Right lung (tissue), 5 donors: Measurements from ENCODE around the gene RBM20. TPM values are rescaled to one million over a fixed set of nuclear protein-coding genes. Genes with fewer than 3 reads are reported as not detected.
"Not testable (repeated sequence)": the region's sequence is repeated elsewhere in the genome, so short reads cannot be mapped to it uniquely, and the experiment has no call there.

Source experiments
- DNase-seq, 2 donors: peaks; one replicate each; pipeline ENCODE4 v3.0.0-alpha.2; 2013
- polyA plus RNA-seq, 5 donors: library from polyadenylated mRNA; unstranded; fragments of 120-200 nt; gene quantifications; one replicate each; pipeline versions ENCODE4 v1.2.1 to v1.2.3, GENCODE V29; 2013; ENCODE audit warnings: inconsistent platforms in 1 of 5, low replicate concordance in 1 of 5; ENCODE audit not compliant: insufficient read length in 5 of 5, insufficient read depth in 1 of 5

The RBM20 gene
- polyA plus RNA-seq, 5 donors, result 1.1 to 1.6 (median 1.4) TPM

DNA sequence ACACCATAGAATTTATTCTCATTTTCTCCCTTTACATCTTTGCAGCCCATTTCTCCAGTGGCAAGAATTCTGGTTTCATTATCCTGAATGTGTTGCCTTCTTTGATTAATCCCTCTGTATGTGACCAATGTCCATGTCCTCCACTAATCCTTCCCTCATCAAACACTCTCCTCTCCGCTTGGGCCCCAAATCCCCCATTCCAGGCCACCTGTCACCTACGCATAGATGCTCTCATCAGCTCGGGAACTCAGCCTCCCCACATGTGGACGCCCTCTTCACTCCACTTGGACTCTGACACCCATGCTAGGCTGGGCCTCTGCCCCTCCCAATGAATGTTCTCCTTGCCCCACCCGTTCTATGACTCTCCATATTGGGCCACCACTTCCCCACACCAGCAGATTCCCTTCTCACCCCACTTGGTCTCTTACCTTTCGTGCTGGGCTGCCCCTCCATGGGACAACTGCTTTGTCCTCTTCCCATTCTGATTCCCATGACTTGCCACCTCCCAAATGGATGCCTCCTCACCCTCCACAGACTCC lies 18.7 kb upstream of the RBM20 start:
- DNase-seq, result no peak

DNA sequence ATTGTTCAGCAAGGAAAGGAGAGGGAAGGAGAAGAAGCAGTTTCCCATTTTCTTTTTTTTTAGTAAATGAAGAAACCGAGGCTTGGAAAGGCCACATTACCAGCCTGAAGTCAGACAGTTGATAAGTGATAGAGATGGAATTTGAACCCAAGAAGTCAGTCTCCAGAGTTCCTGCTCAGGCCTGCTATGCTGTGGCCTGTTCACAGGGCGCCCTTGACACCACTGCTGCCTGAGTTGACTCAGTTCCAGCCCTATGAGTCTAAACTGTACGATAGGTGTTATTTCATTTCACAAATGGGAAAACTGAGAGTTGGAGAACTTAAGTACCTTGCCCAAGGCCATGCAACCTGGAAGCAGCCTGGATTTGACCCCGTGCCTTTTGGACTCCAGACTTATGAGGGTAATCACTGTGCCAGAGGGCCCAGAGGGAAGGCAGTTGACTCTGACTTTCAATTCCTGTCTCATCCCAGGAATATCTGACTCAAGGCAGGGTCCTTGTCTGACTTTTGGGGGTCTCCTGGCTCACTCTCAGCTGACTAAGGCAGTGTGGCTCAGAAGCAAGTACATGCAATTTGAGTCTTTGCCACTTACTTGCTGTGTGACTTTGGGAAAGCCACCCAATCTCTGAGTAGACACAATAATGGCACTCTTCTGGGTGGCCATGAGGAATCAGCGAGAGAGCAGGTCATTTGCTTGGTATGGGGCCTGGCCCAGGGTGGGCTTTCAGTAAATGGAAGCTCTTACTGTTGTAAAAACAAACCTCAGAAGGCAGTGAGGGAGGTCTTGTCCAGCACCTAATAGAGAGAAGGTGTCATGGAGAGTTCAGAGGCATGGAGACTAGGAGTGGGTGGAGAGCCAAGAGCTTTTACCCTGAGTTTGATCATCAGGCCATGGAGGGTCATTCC lies 17.9 kb upstream of the RBM20 start:
- DNase-seq, result no peak

DNA sequence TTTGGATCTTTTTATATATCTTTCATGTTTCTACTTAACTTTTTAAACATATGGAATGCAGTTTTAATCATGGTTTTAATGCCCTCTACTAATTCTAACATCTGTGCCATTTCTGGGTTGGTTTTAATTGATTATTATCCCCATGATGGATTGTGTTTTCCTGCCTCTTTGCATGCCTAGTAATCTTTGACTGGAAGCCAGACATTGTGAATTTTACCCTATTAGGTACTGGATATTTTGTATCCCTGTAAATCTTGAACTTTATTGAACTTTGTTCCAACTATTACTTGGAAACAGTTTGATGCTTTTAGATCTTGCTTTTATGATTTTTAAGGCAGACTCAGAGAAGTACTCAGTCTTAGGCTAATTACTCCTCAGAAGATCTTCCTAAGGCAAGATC lies 16.0 kb upstream of the RBM20 start:
- no peak for DNase-seq

DNA sequence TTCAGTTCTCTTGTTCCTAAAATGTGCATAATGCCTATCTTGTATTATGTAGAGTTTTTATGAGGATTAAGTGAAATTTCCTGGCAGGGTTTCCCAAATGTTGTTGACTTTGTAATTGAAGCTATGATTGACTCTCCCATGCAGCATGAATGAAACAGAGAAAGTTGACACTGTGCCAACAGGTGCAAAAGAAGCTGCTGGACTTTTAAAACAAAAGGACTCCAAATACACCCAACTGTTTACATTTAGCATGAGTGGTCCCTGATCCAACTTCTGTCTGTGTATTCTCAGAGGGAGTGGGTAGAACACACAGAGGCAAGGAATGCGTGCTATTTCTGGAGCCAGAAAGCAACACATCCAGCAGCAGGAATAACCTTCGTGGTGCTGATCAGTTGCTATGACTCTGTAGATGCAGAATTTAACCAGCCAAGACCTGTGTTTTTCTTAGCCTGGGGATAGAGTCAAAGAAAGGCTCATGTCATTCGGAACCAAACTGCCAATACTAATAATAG lies 14.4 kb upstream of the RBM20 start:
- peak; percentile 61 to 62 for DNase-seq

DNA sequence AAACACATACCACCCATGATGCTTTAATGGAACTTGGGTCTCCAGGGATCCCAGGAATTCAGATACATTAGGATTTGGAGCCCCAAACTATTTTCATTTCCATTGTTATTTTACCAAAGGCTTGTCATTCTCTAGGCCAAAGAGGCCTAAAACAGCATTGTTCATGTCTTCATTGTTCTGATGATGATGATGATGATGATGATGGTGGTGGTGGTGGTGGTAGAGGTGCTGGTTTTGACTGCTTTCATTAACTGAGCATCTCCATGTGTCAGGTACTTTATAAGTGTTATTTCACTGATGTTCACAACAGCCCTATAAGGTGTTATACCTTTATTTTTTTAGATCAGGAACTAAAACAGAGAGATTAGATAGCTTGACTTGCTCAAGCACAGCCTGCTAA lies 12.2 kb upstream of the RBM20 start:
- no peak for DNase-seq

DNA sequence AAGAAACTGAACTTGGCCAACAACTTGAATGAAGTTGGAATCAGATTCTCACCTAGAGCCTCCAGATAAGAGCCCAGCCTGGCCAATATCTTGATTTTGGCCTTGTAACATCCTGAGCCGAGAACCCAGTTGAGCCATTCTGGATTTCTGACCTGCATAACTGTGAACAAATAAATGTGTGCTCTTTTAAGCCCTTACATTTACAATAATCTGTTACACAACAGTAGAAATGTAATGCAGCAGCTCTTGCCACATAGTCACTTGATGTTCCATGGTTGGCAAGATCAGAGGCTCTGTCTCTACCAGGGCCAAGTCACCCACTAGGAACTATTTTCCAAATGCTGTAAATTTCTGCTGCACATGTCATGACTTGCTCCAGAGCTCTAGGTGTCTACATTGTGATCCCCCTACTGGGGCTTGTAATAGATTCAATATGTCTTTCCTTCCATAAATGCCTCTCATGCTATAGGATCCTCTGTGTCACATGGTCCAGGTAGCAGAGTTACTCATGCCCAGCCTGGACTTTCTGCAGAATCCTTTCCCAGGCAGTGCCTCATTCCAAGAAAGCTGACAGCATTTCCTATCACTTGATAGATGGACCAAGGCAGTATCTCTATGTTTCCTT lies 11.4 kb upstream of the RBM20 start:
- DNase-seq, result no peak

DNA sequence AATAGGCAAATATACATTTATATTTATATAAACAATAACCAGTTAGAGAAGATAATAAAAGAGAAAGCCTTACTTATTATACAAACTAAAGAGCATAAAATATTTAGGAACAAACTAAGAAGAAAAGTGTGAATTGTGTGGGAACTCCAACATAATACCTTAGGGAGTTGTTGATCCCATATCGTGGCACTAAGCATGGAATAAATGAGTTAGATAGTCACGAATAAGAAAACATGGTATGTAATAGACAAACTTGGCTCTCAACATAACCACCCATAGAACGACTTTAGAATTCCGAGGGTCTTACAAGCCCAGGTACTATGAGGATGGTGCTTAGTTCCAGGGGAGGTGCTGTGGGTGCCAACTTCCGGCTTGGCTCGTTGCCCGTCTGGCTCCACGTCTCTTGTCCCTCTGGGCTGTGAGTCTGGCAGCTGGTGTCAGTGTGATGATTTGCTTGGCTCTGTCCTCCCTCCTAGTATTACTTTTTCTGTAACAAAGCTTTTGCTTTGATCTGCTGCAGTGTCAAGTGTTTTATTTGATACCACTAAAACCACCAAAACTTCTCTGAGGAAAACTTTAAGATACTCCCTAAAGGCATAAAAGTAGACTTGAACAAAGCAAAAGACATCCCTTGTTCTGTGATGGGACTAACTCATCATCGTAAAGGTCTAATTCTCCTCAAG lies 9.5 kb upstream of the RBM20 start:
- no peak for DNase-seq

DNA sequence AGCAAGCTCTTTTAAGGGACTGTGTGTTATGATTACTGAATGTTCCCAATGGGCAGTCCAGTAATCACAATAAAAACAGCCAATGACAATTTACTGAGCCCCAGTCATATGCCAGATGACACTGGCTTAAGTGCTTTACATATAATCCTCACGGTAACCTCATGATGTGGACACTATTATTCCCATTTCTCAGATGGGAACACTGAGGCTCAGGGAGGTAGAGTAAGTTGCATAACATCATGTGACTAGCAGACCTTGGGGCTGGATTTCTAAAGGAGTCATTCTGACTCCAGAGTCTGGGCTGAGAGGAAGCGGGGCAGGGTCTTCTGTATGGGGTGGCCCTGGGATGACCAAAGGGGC lies 7.6 kb upstream of the RBM20 start:
- DNase-seq, result no peak

DNA sequence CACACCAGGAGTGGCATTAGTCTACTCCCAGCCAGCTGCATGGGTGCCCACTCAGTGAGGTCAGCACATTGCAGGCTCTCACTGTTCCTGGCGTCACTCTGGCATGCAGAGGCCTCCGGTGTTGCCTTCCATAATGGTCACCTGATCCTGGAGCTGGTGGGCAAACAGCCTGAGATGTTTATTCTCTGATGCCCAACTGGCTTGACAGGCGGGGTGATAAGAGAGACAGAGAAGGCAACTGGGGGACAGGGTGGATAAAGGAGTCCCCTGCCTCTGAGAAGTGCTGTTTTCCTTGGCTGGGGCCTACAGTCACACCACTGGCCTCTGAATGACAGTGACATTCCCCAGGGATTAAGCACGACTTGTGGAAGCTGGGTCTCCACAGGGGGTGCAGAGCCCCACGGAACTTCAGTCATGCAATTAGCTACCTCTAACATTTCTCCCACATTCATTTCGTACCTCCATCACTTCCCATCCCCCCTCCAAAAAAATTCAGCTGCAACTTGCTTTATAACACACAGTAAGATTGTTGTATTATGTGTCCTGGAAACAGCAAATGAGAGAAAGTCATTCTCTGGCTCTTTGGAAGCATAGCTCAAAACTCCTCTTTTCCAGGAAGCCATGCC lies 7.1 kb upstream of the RBM20 start:
- no peak for DNase-seq

DNA sequence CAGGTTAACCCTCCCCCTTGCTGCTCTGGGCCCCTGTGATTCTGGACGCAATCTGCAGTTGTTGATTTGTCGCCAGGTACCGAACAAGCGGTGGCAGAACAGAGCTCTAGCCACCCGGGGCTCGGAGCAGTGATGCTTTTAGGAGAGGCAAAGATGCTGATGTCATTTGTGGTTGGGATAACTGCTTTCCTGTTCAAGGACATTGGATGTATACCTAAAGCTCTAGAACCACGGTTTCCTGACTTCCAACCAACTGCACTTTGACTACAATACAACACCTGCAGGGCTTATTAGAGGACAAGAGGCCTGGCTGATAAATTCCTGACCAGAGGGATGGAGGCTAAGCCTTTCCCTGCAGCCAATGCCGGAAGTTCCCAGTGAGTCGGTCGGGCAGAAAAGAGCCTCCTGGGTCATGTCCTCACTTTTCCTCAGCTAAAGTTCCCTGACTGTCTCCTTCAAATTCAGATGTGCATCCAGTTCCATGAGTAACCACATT lies 6.5 kb upstream of the RBM20 start:
- no peak for DNase-seq

DNA sequence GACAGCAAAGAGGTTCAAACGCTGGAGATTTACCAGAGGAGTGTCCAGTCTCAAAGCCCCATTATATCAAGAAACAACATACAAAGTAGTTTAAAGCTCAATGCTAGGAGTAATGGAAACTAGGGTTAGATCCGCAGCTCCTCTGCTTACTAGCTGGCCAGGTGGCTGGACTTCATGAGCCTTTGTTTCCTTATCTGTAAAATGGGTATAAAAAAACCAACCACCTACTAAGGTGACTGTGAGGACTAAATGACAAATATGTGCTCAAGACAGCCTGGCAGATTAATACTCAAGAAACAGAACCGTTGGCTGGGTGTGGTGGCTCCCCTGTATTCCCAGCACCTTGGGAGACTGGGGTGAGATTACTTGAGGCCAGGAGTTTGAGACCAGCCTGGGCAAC lies 5.8 kb upstream of the RBM20 start:
- DNase-seq, result no peak

DNA sequence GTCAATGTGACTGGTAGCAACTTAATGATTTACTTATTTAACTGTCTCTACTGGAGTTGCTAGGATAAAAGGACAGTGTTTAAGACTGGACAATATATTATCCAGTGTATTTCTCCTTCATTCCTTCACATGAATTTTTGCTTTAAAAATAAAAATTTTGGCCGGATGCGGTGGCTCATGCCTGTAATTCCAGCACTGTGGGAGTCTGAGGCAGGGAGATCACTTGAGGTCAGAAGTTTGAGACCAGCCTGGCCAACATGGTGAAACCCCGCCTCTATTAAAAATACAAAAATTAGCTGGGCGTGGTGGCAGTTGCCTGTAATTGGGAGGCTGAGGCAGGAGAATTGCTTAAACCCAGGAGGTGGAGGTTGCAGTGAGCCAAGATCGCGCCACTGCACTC lies 5.1 kb upstream of the RBM20 start:
- DNase-seq, result not testable (repeated sequence)

DNA sequence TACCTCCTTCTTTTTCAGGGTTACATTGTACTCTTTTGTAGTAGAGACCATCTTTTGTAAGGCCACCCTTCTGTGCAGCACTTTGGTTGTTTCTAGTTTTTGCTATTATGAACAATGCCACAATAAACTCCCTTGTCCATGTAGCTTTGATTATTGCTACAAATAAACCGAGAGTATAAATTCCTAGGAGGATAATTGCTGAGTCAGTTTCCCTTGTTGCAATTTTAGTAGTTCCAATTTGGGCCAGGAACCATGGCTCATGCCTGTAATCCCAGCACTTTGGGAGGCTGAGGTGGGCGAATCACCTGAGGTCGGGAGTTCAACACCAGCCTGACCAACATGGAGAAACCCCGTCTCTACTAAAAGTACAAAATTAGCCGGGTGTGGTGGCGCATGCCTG lies 4.3 kb upstream of the RBM20 start:
- DNase-seq, result not testable (repeated sequence)

DNA sequence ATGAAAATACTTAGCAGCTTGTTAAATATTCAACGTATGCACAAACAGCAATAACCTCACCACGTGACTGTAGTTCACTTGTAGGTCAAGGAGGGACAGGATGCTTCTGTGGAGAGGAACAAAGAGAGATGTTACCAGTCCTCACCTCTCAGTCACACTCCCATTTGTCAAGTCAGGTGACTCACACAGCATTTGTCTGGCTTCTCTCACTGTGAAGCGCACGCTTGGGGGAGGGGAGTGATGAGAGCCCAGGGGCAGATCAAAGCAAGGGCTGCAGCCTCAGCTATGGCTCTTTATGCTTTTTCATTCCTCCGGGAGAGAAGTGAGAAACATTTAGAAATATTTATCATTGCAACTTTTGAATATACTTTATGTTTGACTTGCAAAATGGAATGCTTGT lies 2.9 kb upstream of the RBM20 start:
- no peak for DNase-seq

DNA sequence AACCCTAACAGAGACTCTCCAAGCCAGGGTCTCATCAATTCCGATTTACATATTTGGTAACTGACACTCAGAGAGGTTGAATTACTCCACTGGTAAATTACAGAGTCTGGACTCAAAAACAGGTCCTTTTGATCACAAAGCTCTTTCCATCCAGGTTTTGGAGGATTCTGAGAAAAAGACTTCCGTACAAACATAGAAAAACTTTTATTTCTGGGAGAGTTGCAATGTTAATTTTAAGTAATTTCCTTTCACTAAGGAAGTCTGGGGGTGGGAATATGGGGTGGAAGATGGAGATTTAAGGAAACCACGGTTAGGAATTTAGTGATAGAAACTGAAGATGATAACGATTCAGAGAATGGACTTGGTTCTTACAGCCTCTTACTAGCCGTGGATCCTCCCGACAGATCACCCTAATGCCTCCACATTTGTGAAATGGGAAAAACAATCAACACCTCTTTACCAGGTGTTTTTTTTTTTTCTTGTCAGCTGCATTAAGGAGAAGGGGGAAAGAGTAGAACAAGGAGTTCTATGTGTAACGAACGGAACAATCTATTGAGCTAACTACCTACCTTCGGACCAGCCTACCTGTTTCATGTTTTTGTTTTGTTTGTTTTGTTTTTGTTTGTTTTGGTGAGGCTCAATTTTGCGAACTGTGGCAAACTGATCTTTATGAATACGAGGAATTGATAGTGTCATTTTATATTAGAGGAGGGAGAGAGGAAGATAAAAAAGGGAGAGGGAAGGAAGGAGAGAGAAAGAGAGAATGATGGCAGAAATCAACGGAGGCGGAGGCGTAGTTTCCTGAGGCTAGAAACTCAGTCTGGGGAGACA lies 1.7 kb upstream of the RBM20 start:
- no peak for DNase-seq

DNA sequence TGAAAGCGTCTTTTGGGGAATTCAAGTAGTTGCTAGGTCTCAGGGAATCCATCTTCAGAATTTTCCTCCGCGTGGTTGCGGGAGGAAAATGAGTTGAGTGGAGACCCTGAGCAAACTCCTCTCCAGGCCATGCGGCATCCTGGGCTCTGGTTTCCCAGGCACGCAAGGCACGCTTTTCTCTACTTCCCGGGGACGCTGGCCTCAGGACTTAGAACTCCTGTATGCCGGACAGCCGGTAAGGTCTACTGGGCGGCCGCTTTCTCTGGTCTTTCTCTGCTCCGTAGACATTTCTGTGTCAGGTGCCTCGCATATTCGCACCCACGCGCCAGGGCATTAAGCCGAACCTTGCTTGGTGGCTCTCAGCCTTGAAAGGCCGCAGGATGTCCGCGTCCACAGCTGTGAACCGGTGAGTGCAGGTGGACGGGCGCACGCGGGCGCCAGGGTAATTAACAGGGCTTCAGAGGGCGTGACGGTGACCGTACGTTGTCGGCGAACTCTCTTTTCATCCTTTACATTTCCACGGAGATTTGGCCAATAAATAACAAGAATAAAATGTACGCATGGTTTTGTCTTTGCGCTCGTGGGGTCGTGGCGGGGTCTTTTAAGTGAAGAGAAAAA lies 992 bp upstream of the RBM20 start:
- DNase-seq, result no peak

DNA sequence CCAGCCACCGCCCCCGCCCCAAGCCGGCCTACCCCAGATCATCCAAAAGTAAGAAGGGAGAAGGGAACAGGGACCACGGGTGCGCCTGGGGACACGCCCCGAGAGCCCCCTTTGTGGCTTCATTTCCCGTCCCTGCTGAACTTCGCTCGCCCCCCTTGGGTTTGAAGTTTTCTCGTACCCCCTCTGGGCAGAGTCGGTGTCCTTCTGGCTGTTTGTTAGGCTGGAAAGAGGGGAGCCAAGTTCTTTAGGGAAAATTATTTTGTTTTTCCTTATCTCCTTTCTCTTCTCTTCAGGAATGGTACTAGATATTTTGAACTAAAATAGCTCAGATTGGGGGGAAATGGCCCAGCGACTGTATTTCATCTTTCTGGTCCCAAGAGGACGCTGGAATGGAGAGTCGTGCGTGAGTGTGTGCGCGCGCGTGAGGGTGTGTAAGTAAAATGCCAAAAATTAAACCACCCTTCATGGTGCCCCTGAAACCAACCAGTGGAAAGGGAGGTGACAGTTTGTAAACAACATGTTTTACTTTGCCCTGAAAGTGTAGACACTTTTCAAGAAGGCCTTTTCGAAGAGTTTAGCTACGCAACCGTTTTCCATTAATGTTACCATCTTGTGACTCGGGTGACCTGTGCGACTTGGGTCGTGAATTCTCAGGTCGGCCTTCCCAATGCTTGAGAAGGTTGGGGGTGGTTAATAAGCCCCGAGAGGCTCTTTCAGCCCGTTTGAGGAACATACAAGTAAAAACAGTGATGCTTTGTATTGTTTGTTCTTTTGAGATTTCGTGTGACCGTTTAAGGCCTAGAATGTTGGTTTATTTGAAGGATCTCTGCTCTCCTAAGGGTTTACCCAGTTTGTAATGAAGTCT lies 694 bp downstream of the RBM20 start:
- DNase-seq, result no peak

DNA sequence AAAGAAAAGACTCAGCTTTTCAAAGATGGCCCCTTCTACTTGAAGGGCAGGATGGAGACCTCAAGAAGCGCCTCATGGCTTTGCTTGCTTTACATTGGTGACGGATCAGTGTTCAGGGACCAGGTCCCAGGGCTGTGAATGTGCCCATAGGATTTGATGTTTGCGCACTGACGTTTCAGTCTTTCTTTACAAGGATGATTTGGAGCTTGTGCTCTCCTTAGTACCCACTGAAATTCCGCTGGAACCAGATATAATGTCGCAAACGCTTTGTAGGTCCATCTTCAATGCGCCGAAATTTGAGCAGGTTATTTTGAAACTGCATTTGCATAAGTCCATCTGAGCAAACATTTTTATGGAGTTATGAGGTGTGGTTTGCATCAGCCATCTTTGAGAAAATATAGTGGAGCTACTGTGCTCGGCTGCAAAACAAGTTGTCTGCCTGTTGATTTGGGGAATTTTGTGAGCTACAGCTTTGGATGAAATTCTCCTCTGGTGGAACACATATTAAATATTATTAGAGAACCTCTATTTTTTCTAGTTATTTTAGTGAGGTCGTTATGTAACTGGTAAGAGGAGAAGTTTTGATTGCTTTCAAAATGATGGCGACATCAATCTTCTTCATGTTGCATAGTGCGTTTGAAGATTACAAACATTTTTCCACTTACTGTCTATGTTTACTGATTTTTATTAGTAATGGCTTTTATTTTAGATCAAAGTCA lies 2.4 kb downstream of the RBM20 start:
- DNase-seq, result no peak

DNA sequence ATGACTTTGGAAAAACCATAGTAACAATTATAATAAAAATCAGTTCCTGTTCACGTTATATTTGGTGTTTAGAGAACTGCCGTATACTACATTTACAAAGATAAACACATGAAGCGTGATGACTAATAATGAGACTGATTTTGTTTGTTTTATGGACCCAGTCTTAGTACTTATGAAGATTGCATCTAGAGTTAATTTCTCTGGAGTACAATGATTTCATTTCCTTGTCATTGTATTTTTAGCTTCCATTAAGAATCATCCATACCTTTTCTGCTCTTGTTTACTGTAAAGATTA lies 2.9 kb downstream of the RBM20 start:
- DNase-seq, result no peak
